Cardiac fibroblast (primary cell): ENCODE data around the gene ACIN1.

Source experiments
- DNase-seq, 2 donors: peaks; one replicate each; pipeline versions ENCODE4 v3.0.0 to v3.0.0-alpha.2; 2010; ENCODE audit warnings: low read depth in 2 of 2
- H3K4me3 ChIP-seq, 2 donors: replicated peaks in 1 of 2; 1 replicate in 1 of 2; 2 replicates in 1 of 2; pipeline ENCODE4 v1.5.1; 2011; ENCODE audit warnings: low read depth in 2 of 2, low read length in 2 of 2, mild to moderate bottlenecking in 2 of 2, moderate library complexity in 1 of 2
- CTCF ChIP-seq: IDR thresholded peaks from one replicate; pipeline ENCODE4 v1.5.1; 2011; ENCODE audit warnings: low read depth, mild to moderate bottlenecking, low read length, inconsistent platforms

Gene ACIN1

DNA sequence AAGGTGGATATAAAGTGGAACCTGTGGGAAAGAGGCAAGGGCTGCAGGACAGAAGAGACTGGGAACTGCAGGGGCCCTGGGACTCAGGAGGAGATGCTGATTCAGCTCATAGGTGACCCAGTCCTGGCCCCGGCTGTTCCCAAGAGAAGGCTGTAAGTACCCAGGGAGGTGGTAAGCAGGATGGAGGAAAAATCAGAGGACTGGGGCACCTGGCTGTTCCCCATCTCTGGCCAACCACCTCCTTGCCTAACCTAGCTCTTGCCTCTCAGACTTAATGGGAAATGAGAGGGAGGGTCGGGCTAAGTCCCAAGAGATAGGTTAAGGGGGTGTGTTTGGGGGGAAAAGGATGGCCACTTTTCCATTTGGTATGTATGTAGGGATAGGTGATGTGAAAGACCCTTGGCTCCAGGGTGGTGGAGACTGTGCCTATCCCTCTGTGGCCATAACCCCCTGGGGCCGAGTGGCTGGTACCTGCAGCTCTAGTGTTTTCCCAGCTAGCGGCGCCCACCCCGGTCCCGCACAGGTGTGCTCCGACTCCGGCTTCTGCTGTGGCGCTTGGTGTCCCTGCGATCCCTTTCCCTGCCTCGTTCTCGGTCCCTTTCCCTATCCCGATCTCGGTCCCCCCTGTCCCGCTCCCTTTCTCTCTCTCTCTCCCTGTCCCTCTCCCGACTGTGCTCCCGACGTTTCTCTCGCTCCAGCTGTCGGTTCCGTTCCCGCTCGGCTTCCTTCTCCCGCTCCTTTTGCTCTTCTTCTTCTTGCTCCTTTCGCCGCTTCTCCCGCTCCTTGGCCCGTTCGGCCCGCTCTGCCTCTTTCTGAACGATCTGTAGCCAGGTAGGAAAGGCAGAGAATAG is 36.1 kb downstream of the ACIN1 start:
- no peak for DNase-seq
- H3K4me3 ChIP-seq = no peak overlapping the region
- TF ChIP-seq CTCF = no peak

- H3K4me3 ChIP-seq = peak overlapping the region; percentile 43 to 54
- TF ChIP-seq CTCF = peak; percentile 91
- DNase-seq = peak; percentile 86 to 87
These were observed 36.9 kb downstream of the ACIN1 start for GRCh38 chr14:23057757-23058653.

- H3K4me3 ChIP-seq = peak within 1 kb of the TSS; percentile 51 to 54
- TF ChIP-seq CTCF = no peak
- DNase-seq = peak; percentile 50 to 74
These were observed 37.8 kb downstream of the ACIN1 start, which contains the start of gene CDH24 for GRCh38 chr14:23056956-23057756. CDH24 (minus strand) TSS chr14:23057520; CDS start chr14:23055733, 1,787 bp downstream.

- TF ChIP-seq CTCF = peak; percentile 74
- peak; percentile 67 to 68 for DNase-seq
- peak overlapping the region; percentile 2 to 51 for H3K4me3 ChIP-seq
These were observed 38.6 kb downstream of the ACIN1 start for GRCh38 chr14:23056145-23056955.

DNA sequence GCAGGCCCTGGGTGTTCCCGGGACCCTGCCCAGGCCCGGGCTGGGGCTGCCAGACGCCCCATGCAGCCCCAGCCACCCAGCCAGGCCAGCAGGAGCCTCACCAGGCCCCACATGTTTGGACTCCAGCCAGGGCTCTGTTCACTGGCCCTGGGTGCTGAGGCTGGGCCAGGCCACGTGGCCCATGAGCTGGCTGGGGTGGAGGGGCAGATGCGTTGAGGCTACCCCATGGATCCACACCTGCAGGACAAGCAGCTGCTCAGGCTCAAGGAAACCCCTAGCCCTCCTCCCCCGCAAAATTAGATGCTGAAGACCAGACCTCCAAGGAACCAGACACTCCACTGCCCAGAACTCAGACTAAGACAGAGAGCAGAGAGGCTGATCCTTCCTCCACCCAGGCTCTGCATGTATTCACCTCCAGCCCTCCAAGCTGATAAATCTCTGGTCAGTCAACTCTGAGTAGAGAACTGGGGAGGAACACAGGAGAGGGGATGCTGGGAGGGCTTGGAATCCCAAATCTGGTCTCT is 39.3 kb downstream of the ACIN1 start:
- no peak overlapping the region for H3K4me3 ChIP-seq

More for the DNA sequence above, 39.3 kb downstream of the ACIN1 start:
- DNase-seq = peak in 1 of 2 donors; percentile 34
- no peak for TF ChIP-seq CTCF
